ENCODE measurements around the gene TAS2R31.

DNA sequence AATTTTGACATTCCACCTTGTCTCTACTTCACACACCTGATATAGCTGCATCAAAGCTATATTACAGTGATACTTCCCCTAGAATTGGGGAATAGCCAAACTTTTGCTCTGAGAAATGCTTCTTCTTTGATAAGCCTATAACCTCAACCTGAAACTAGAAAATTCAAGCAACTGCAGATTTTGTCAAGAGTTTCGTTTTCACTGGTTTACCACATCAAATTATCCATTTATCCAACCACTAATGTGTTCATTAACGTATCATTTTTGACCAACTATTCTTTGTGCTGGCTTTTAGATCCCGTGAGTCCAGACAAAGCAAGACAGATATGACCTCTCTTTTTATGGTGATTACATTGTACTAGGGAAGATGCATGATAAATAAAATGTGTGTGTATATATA lies 44.4 kb upstream of the TAS2R31 start:
- TF ChIP-seq, protein P1, sequence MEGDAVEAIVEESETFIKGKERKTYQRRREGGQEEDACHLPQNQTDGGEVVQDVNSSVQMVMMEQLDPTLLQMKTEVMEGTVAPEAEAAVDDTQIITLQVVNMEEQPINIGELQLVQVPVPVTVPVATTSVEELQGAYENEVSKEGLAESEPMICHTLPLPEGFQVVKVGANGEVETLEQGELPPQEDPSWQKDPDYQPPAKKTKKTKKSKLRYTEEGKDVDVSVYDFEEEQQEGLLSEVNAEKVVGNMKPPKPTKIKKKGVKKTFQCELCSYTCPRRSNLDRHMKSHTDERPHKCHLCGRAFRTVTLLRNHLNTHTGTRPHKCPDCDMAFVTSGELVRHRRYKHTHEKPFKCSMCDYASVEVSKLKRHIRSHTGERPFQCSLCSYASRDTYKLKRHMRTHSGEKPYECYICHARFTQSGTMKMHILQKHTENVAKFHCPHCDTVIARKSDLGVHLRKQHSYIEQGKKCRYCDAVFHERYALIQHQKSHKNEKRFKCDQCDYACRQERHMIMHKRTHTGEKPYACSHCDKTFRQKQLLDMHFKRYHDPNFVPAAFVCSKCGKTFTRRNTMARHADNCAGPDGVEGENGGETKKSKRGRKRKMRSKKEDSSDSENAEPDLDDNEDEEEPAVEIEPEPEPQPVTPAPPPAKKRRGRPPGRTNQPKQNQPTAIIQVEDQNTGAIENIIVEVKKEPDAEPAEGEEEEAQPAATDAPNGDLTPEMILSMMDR (IDR thresholded peaks at IDR 0.05): no peak
- TF ChIP-seq, protein P2, sequence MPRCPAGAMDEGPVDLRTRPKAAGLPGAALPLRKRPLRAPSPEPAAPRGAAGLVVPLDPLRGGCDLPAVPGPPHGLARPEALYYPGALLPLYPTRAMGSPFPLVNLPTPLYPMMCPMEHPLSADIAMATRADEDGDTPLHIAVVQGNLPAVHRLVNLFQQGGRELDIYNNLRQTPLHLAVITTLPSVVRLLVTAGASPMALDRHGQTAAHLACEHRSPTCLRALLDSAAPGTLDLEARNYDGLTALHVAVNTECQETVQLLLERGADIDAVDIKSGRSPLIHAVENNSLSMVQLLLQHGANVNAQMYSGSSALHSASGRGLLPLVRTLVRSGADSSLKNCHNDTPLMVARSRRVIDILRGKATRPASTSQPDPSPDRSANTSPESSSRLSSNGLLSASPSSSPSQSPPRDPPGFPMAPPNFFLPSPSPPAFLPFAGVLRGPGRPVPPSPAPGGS (IDR thresholded peaks at IDR 0.05): no peak
- TF ChIP-seq EHMT2 (IDR thresholded peaks at IDR 0.05; ENCODE audit: low read depth) (no peak), POLR2A (IDR thresholded peaks at IDR 0.05; ENCODE audit: low read length) (no peak), JUN (IDR thresholded peaks at IDR 0.05) (no peak), EP300 (IDR thresholded peaks at IDR 0.05) (no peak), NR3C1 (IDR thresholded peaks at IDR 0.05) (no peak), HOXB5 (CRISPR knock-in tag; IDR thresholded peaks at IDR 0.05) (no peak), SMC3 (IDR thresholded peaks at IDR 0.05) (no peak)
- TF ChIP-seq, protein P3, sequence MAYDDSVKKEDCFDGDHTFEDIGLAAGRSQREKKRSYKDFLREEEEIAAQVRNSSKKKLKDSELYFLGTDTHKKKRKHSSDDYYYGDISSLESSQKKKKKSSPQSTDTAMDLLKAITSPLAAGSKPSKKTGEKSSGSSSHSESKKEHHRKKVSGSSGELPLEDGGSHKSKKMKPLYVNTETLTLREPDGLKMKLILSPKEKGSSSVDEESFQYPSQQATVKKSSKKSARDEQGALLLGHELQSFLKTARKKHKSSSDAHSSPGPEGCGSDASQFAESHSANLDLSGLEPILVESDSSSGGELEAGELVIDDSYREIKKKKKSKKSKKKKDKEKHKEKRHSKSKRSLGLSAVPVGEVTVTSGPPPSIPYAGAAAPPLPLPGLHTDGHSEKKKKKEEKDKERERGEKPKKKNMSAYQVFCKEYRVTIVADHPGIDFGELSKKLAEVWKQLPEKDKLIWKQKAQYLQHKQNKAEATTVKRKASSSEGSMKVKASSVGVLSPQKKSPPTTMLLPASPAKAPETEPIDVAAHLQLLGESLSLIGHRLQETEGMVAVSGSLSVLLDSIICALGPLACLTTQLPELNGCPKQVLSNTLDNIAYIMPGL (CRISPR knock-in tag; IDR thresholded peaks at IDR 0.05; ENCODE audit: borderline replicate concordance): no peak
- TF ChIP-seq, protein P4, sequence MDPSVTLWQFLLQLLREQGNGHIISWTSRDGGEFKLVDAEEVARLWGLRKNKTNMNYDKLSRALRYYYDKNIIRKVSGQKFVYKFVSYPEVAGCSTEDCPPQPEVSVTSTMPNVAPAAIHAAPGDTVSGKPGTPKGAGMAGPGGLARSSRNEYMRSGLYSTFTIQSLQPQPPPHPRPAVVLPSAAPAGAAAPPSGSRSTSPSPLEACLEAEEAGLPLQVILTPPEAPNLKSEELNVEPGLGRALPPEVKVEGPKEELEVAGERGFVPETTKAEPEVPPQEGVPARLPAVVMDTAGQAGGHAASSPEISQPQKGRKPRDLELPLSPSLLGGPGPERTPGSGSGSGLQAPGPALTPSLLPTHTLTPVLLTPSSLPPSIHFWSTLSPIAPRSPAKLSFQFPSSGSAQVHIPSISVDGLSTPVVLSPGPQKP (IDR thresholded peaks at IDR 0.05; ENCODE audit: low read depth, low read length): no peak
